CD1c-positive myeloid dendritic cell (primary cell): ENCODE measurements around the gene CBFA2T3.
"Not testable (repeated sequence)": the region's sequence is repeated elsewhere in the genome, so short reads cannot be mapped to it uniquely, and the experiment has no call there.

Source experiments
- DNase-seq: peaks from one replicate; pipeline ENCODE4 v3.0.0-alpha.2; 2016; ENCODE audit errors: extremely low spot score

CBFA2T3 gene

GRCh38 chr16:88909431-88910210 is 67.4 kb downstream of the CBFA2T3 start:
- no peak for DNase-seq

GRCh38 chr16:88908307-88908706 is 68.7 kb downstream of the CBFA2T3 start:
- no peak for DNase-seq

GRCh38 chr16:88907768-88908167 is 69.2 kb downstream of the CBFA2T3 start:
- DNase-seq = no peak

GRCh38 chr16:88906535-88907105 is 70.4 kb downstream of the CBFA2T3 start:
- no peak for DNase-seq

- DNase-seq = no peak
These were observed 71.0 kb downstream of the CBFA2T3 start for GRCh38 chr16:88906020-88906419.

GRCh38 chr16:88905563-88905962 is 71.4 kb downstream of the CBFA2T3 start:
- DNase-seq = no peak

GRCh38 chr16:88904676-88905365 is 72.2 kb downstream of the CBFA2T3 start:
- DNase-seq = no peak

GRCh38 chr16:88903267-88903666 is 73.7 kb downstream of the CBFA2T3 start:
- no peak for DNase-seq

- DNase-seq = no peak
These were observed 74.3 kb downstream of the CBFA2T3 start for GRCh38 chr16:88902744-88903143.

- DNase-seq = no peak
These were observed 75.2 kb downstream of the CBFA2T3 start for GRCh38 chr16:88901718-88902337.

GRCh38 chr16:88900662-88901052 is 76.3 kb downstream of the CBFA2T3 start:
- no peak for DNase-seq

GRCh38 chr16:88899901-88900661 is 76.9 kb downstream of the CBFA2T3 start:
- no peak for DNase-seq

GRCh38 chr16:88897696-88898425 is 79.1 kb downstream of the CBFA2T3 start:
- DNase-seq = no peak

GRCh38 chr16:88896238-88897070 is 80.6 kb downstream of the CBFA2T3 start:
- no peak for DNase-seq

- DNase-seq = no peak
These were observed 81.7 kb downstream of the CBFA2T3 start for GRCh38 chr16:88895335-88895734.

GRCh38 chr16:88894681-88895300 is 82.2 kb downstream of the CBFA2T3 start:
- DNase-seq = no peak

- DNase-seq = not testable (repeated sequence)
These were observed 82.7 kb downstream of the CBFA2T3 start for GRCh38 chr16:88894266-88894665.

- no peak for DNase-seq
These were observed 83.7 kb downstream of the CBFA2T3 start for GRCh38 chr16:88893127-88893968.

GRCh38 chr16:88892065-88892464 is 84.9 kb downstream of the CBFA2T3 start:
- no peak for DNase-seq
